Hepatocyte (in vitro differentiated cells): Measurements from ENCODE around the gene OS9. TPM values are rescaled to one million over a fixed set of nuclear protein-coding genes. Genes with fewer than 3 reads are reported as not detected.

Source experiments
- DNase-seq: peaks from one replicate; pipeline ENCODE4 v3.0.0-alpha.2; 2016; ENCODE audit warnings: low spot score
- H2AFZ ChIP-seq: fragments of 200-600 bp; sonication (generic); 2 replicates; pipeline ENCODE4 v1.6.0; 2016; ENCODE audit warnings: antibody characterized with exemption, mild to moderate bottlenecking
- H3K27ac ChIP-seq: fragments of 200-600 bp; sonication (generic); 2 replicates; pipeline ENCODE4 v1.5.1; 2016; ENCODE audit warnings: mild to moderate bottlenecking
- H3K27me3 ChIP-seq: fragments of 200-600 bp; sonication (generic); 2 replicates; pipeline ENCODE4 v1.6.1; 2016
- H3K36me3 ChIP-seq: fragments of 200-600 bp; sonication (generic); replicated peaks from 2 replicates; pipeline ENCODE4 v1.5.1; 2016; ENCODE audit warnings: low read depth; ENCODE audit not compliant: insufficient read depth
- H3K4me1 ChIP-seq: fragments of 200-600 bp; sonication (generic); 2 replicates; pipeline ENCODE4 v1.5.1; 2016; ENCODE audit warnings: mild to moderate bottlenecking, moderate library complexity; ENCODE audit not compliant: insufficient read depth
- H3K4me2 ChIP-seq: fragments of 200-600 bp; sonication (generic); 2 replicates; pipeline ENCODE4 v1.6.0; 2016
- H3K4me3 ChIP-seq: fragments of 200-600 bp; sonication (generic); 2 replicates; pipeline ENCODE4 v1.5.1; 2016; ENCODE audit warnings: mild to moderate bottlenecking
- H3K79me2 ChIP-seq: fragments of 200-600 bp; sonication (generic); 2 replicates; pipeline ENCODE4 v1.6.0; 2017; ENCODE audit warnings: mild to moderate bottlenecking
- H3K9me2 ChIP-seq: fragments of 200-600 bp; sonication (generic); replicated peaks from 2 replicates; pipeline ENCODE4 v1.6.0; 2017; ENCODE audit warnings: mild to moderate bottlenecking; ENCODE audit not compliant: insufficient read depth
- H3K9me3 ChIP-seq: fragments of 200-600 bp; sonication (generic); 2 replicates; pipeline ENCODE4 v1.5.1; 2016; ENCODE audit warnings: low read depth, mild to moderate bottlenecking
- H4K20me1 ChIP-seq: fragments of 200-600 bp; sonication (generic); 2 replicates; pipeline ENCODE4 v1.6.0; 2016; ENCODE audit warnings: mild to moderate bottlenecking; ENCODE audit not compliant: insufficient read depth, poor library complexity, severe bottlenecking
- CTCF ChIP-seq: fragments of 200-600 bp; sonication (generic); IDR thresholded peaks from 2 replicates; pipeline ENCODE4 v1.5.1; 2016; ENCODE audit warnings: antibody characterized with exemption, mild to moderate bottlenecking; ENCODE audit not compliant: poor library complexity
- EZH2 ChIP-seq: fragments of 200-600 bp; sonication (generic); IDR thresholded peaks from 2 replicates; pipeline ENCODE4 v1.6.1; 2016; ENCODE audit warnings: antibody characterized with exemption, mild to moderate bottlenecking, borderline replicate concordance
- EZH2phosphoT487 ChIP-seq: fragments of 200-600 bp; sonication (generic); IDR thresholded peaks from one replicate; pipeline ENCODE4 v1.6.1; 2018; ENCODE audit warnings: antibody characterized with exemption, mild to moderate bottlenecking, low read depth, moderate library complexity; ENCODE audit not compliant: unreplicated experiment, severe bottlenecking
- WGBS: methylation state at CpG from one replicate; pipeline ENCODE4 v1.1.6; 2016; ENCODE audit warnings: low lambda C conversion rate; ENCODE audit errors: missing lambda C conversion rate; 5-methylcytosine and 5-hydroxymethylcytosine counted together
- polyA plus RNA-seq: library from polyadenylated mRNA; unstranded; fragments of >200 nt; fragmentation: Nextera tagmentation; extraction: Ambion mirVana; gene quantifications from 2 replicates; pipeline ENCODE4 v1.2.1, GENCODE V29; 2016
- total RNA-seq: library from RNA; depleted of rRNA; stranded (reverse); fragments of >200 nt; gene quantifications from 2 replicates; pipeline ENCODE4 v1.2.3, GENCODE V29; 2014

Gene OS9
- total and polyA plus RNA-seq, 2 experiments from 2014 or later, result 243 to 366 TPM

GRCh38 chr12:57741844-57742738 lies 48.2 kb downstream of the OS9 start:
- Histone ChIP-seq H3K4me3 (no peak overlapping the region), H3K4me2 (no peak overlapping the region), H3K9me2 (no peaks in the 10 kb centered on the region), H2AFZ (no peak overlapping the region), H4K20me1 (no peaks in the 10 kb centered on the region), H3K27me3 (peaks cover 64% of the 10 kb centered on the region), H3K36me3 (no peaks in the 10 kb centered on the region), H3K79me2 (no peaks in the 10 kb centered on the region), H3K4me1 (peaks cover 13% of the 10 kb centered on the region), H3K9me3 (no peaks in the 10 kb centered on the region), H3K27ac (no peak overlapping the region)
- WGBS, result 54% methylated on average over 14 of the region's 14 CpGs
- DNase-seq, result no peak
- TF ChIP-seq EZH2 (no peak), CTCF (no peak), EZH2phosphoT487 (no peak)

GRCh38 chr12:57743769-57744168 lies 49.8 kb downstream of the OS9 start:
- Histone ChIP-seq H2AFZ (no peak overlapping the region), H3K27me3 (peaks cover 47% of the 10 kb centered on the region), H3K4me3 (no peak overlapping the region), H3K36me3 (peaks cover 3% of the 10 kb centered on the region), H3K9me3 (no peaks in the 10 kb centered on the region), H3K27ac (no peak overlapping the region), H3K79me2 (peaks cover 4% of the 10 kb centered on the region), H4K20me1 (no peaks in the 10 kb centered on the region), H3K4me2 (peak overlapping the region; percentile 58), H3K4me1 (peaks cover 4% of the 10 kb centered on the region), H3K9me2 (no peaks in the 10 kb centered on the region)
- TF ChIP-seq EZH2, result no peak
- TF ChIP-seq EZH2phosphoT487, result no peak
- TF ChIP-seq CTCF, result no peak
- no peak for DNase-seq
- WGBS, result 94% methylated on average over 2 of the region's 2 CpGs

GRCh38 chr12:57744194-57744776 lies 50.4 kb downstream of the OS9 start:
- H3K36me3 ChIP-seq, result peaks cover 3% of the 10 kb centered on the region
- peaks cover 4% of the 10 kb centered on the region for H3K4me1 ChIP-seq
- no peaks in the 10 kb centered on the region for H4K20me1 ChIP-seq
- no peaks in the 10 kb centered on the region for H3K9me2 ChIP-seq
- no peak for DNase-seq
- H3K79me2 ChIP-seq, result peaks cover 9% of the 10 kb centered on the region
- peak overlapping the region; percentile 58 for H3K4me2 ChIP-seq
- 45% methylated on average over 15 of the region's 21 CpGs for WGBS
- no peak for TF ChIP-seq EZH2
- no peak for TF ChIP-seq EZH2phosphoT487
- TF ChIP-seq CTCF, result no peak
- H3K27ac ChIP-seq, result peak overlapping the region; percentile 97
- no peaks in the 10 kb centered on the region for H3K9me3 ChIP-seq
- no peak overlapping the region for H3K4me3 ChIP-seq
- H2AFZ ChIP-seq, result no peak overlapping the region
- peaks cover 42% of the 10 kb centered on the region for H3K27me3 ChIP-seq
